K562 (cell line): ENCODE data around the gene TRIM32. TPM values are rescaled to one million over a fixed set of nuclear protein-coding genes. Genes with fewer than 3 reads are reported as not detected.

Source experiments
- ATAC-seq: fragments of 200-7000 bp; cut with Tn5 transposase; 3 replicates; pipeline ENCODE4 v1.9.1; 2020; ENCODE audit warnings: moderate library complexity
- BruUV-seq: library from RNA; stranded (reverse); fragments of 400-500 nt; replicated peaks from 2 replicates; lab custom pipeline; 2021; lab: Mats Ljungman, UMichigan
- CTCF ChIA-PET: fragments of 300-600 bp; formaldehyde crosslinking; extraction: SDS; loops from one replicate; lab custom pipeline; 2021; ENCODE audit warnings: low intra/inter-chr PET ratio; lab: Yijun Ruan, JAX
- POLR2A ChIA-PET: fragments of 300-600, 350-650 bp; sonication (Branson Sonifier 250); formaldehyde crosslinking; extraction: SDS; loops from one replicate; lab custom pipeline; 2021; ENCODE audit warnings: antibody characterized with exemption, inconsistent platforms; lab: Yijun Ruan, JAX
- DNase-seq, 4 experiments: peaks; one replicate each; pipeline versions ENCODE4 v3.0.0 to v3.0.0-alpha.2; 2011 to 2018; ENCODE audit warnings: low spot score in 3 of 4, mixed read lengths in 3 of 4; ENCODE audit errors: extremely low read depth in 1 of 4
- FAIRE-seq: peaks from 2 replicates; lab custom pipeline; 2011; peaks lifted over from hg19 to GRCh38; lab: Jason Lieb, UNC
- H2AFZ ChIP-seq: 2 replicates; pipeline ENCODE4 v1.6.0; 2011; ENCODE audit warnings: low read depth, low read length, control low read depth, inconsistent platforms
- H3K27ac ChIP-seq: fragments of 200-600 bp; 3 replicates; pipeline ENCODE4 v1.8.0; 2011; ENCODE audit warnings: low read depth, mild to moderate bottlenecking, control low read depth, inconsistent platforms, low read length, moderate library complexity, mixed read lengths; ENCODE audit errors: extremely low read depth
- H3K27me3 ChIP-seq, 2 experiments: fragments of 300-600 bp in 1 of 2; 2 replicates in 1 of 2; 3 replicates in 1 of 2; pipeline versions ENCODE4 v1.6.0 to v1.8.0; 2011; ENCODE audit warnings: inconsistent platforms in 2 of 2, low read length in 2 of 2, mild to moderate bottlenecking in 1 of 2, mixed read lengths in 1 of 2, moderate library complexity in 1 of 2; ENCODE audit not compliant: control insufficient read depth in 2 of 2, insufficient read depth in 2 of 2
- H3K36me3 ChIP-seq: fragments of 300-600 bp; 3 replicates; pipeline ENCODE4 v1.8.0; 2011; ENCODE audit warnings: mild to moderate bottlenecking, low read length, inconsistent platforms; ENCODE audit not compliant: control insufficient read depth, insufficient read depth
- H3K4me1 ChIP-seq, 2 experiments: fragments of 200-600 bp in 1 of 2; replicated peaks in 1 of 2; 2 replicates in 1 of 2; 3 replicates in 1 of 2; pipeline versions ENCODE4 v1.5.1 to v1.8.0; 2011; ENCODE audit warnings: inconsistent platforms in 2 of 2, low read length in 2 of 2, mild to moderate bottlenecking in 1 of 2, mixed read lengths in 1 of 2, moderate library complexity in 1 of 2; ENCODE audit not compliant: control insufficient read depth in 2 of 2, insufficient read depth in 2 of 2
- H3K4me2 ChIP-seq: 2 replicates; pipeline ENCODE4 v1.6.1; 2011; ENCODE audit warnings: low read length, control low read depth, inconsistent platforms, mixed read lengths; ENCODE audit not compliant: insufficient read depth
- H3K4me3 ChIP-seq: fragments of 200-600 bp; sonication (generic), shearing (Covaris generic); 2 replicates; pipeline ENCODE4 v1.5.1; 2016; ENCODE audit warnings: control low read depth, inconsistent platforms
- H3K79me2 ChIP-seq: fragments of 200-600 bp; 3 replicates; pipeline ENCODE4 v1.8.0; 2011; ENCODE audit warnings: low read length, inconsistent platforms; ENCODE audit not compliant: control insufficient read depth, insufficient read depth
- H3K9ac ChIP-seq, 2 experiments: 2 replicates each; pipeline versions ENCODE4 v1.6.0 to v1.6.1; 2011; ENCODE audit warnings: low read depth in 2 of 2, low read length in 2 of 2, control low read depth in 1 of 2, inconsistent platforms in 1 of 2, mild to moderate bottlenecking in 1 of 2, mixed read lengths in 1 of 2; ENCODE audit not compliant: insufficient read depth in 1 of 2
- H3K9me1 ChIP-seq: one replicate; pipeline ENCODE4 v1.6.0; 2011; ENCODE audit warnings: inconsistent platforms, mild to moderate bottlenecking, low read length, moderate library complexity; ENCODE audit not compliant: control insufficient read depth, insufficient read depth
- H3K9me3 ChIP-seq: replicated peaks from 2 replicates; pipeline ENCODE4 v1.5.1; 2011; ENCODE audit warnings: low read depth, low read length, inconsistent platforms; ENCODE audit not compliant: control insufficient read depth, insufficient read depth
- H4K20me1 ChIP-seq: replicated peaks from 2 replicates; pipeline ENCODE4 v1.6.1; 2011; ENCODE audit warnings: low read length, inconsistent platforms, mixed read lengths; ENCODE audit not compliant: control insufficient read depth, insufficient read depth
- MCM5 ChIP-seq: fragments of 450-650 bp; IDR thresholded peaks from 2 replicates; pipeline ENCODE4 v1.6.1; 2016; ENCODE audit warnings: low read depth
- NR2C1 ChIP-seq, 2 experiments: fragments of 450-650 bp; IDR thresholded peaks; 2 replicates each; pipeline ENCODE4 v1.6.1; 2017; ENCODE audit warnings: mild to moderate bottlenecking in 2 of 2, antibody characterized with exemption in 1 of 2, inconsistent platforms in 1 of 2, missing compliant biosample characterization in 1 of 2, missing genetic modification characterization in 1 of 2
- RB1 ChIP-seq: fragments of 450-650 bp; IDR thresholded peaks from 2 replicates; pipeline ENCODE4 v1.6.1; 2017; ENCODE audit warnings: low read depth, mild to moderate bottlenecking
- RBM39 ChIP-seq: fragments of 200-400 bp; formaldehyde crosslinking; optimal IDR thresholded peaks from 2 replicates; pipeline ENCODE3; 2018; ENCODE audit warnings: low read depth, low read length
- SUPT5H ChIP-seq: fragments of 450-650 bp; IDR thresholded peaks from 2 replicates; pipeline ENCODE4 v1.6.1; 2016
- TAF9B ChIP-seq: fragments of 450-650 bp; IDR thresholded peaks from 2 replicates; pipeline ENCODE4 v1.6.1; 2018; ENCODE audit warnings: mild to moderate bottlenecking; ENCODE audit not compliant: partially characterized antibody
- ZBTB7A ChIP-seq: IDR thresholded peaks from 2 replicates; pipeline ENCODE4 v1.6.1; 2011; ENCODE audit warnings: low read depth, mild to moderate bottlenecking, low read length, moderate library complexity, borderline replicate concordance; ENCODE audit not compliant: control insufficient read depth
- WGBS: fragments of 100-300 bp; shearing (Covaris generic); methylation state at CpG from one replicate; pipeline ENCODE4 v1.1.6; 2016; ENCODE audit warnings: low coverage, mixed read lengths; ENCODE audit not compliant: insufficient coverage; ENCODE audit errors: missing lambda C conversion rate; 5-methylcytosine and 5-hydroxymethylcytosine counted together
- in situ Hi-C: fragments of 300-500 bp; cut with MboI; formaldehyde crosslinking; loops from 4 replicates; pipeline ENCODE4 v1.15.0; 2018; ENCODE audit warnings: inconsistent platforms, mixed read lengths
- intact Hi-C: fragments of 100-400 bp; cut with micrococcal nuclease; formaldehyde crosslinking; loops from 2 replicates; pipeline ENCODE4 v1.14.2; 2022
- polyA plus RNA-seq, 8 experiments: library from polyadenylated mRNA; depleted of rRNA in 4 of 8; stranded (reverse) in 5 of 8; unstranded in 3 of 8; fragments of >200 nt; fragmentation: Nextera tagmentation in 2 of 8; fragmentation: Illumina TruSeq in 1 of 8; extraction: Ambion mirVana in 2 of 8; extraction: Trizol in 1 of 8; gene quantifications; 2 replicates each; pipeline versions ENCODE4 v1.2.1 to v1.2.3, GENCODE V29; 2011 to 2014; ENCODE audit warnings: inconsistent platforms in 1 of 8, missing spikeins in 1 of 8
- total RNA-seq, 7 experiments: library from RNA; depleted of rRNA in 6 of 7; stranded (reverse); fragments of >200 nt in 6 of 7; fragmentation: Illumina TruSeq in 2 of 7; extraction: Trizol in 2 of 7; gene quantifications; 2 replicates each; pipeline versions ENCODE4 v1.2.1 to v1.2.3, GENCODE V29; 2011 to 2021; ENCODE audit warnings: low replicate concordance in 1 of 7
- TF ChIP-seq, protein P1 (sequence below): fragments of 450-650 bp; formaldehyde crosslinking; IDR thresholded peaks from 2 replicates; pipeline ENCODE4 v1.4.0; 2020; ENCODE audit warnings: mild to moderate bottlenecking, moderate library complexity

The TRIM32 gene
- total and polyA plus RNA-seq, 9 of the 15 experiments (the other 6 are each of a cell fraction or from before 2014, with no cell fraction given), result 3.5 to 9.4 (median 5.9) TPM

DNA sequence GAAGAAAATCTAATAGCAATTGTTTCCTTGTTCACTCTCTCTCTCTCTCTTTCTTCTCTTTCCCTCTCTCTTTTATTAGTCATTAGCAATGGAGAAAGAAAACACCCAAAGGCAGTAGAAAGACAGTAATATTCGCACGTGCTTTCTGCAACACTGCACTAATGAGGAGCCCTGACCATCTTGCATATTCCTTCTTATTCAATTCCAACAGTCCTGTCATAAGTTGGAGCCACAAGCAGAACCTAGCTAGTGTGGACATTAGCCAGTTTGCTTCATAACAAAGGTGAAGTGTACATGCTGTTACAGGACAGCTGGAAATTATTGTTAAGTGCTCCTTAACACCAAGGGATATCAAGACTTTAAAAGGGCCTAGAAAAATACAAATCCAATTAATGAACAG, 63.4 kb downstream of the TRIM32 start:
- no peaks in the 10 kb centered on the region for H3K4me1 ChIP-seq
- TF ChIP-seq RB1, result no peak
- no peak for TF ChIP-seq SUPT5H
- TF ChIP-seq TAF9B, result no peak
- TF ChIP-seq ZBTB7A, result no peak
- TF ChIP-seq, protein P1, sequence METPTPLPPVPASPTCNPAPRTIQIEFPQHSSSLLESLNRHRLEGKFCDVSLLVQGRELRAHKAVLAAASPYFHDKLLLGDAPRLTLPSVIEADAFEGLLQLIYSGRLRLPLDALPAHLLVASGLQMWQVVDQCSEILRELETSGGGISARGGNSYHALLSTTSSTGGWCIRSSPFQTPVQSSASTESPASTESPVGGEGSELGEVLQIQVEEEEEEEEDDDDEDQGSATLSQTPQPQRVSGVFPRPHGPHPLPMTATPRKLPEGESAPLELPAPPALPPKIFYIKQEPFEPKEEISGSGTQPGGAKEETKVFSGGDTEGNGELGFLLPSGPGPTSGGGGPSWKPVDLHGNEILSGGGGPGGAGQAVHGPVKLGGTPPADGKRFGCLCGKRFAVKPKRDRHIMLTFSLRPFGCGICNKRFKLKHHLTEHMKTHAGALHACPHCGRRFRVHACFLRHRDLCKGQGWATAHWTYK (CRISPR knock-in tag), result no peak
- no peak for TF ChIP-seq RBM39
- TF ChIP-seq MCM5, result no peak
- no peak for TF ChIP-seq NR2C1 (IDR thresholded peaks at IDR 0.05)
- TF ChIP-seq NR2C1 (tag; IDR thresholded peaks at IDR 0.05), result no peak
- H3K9me1 ChIP-seq, result no peaks in the 10 kb centered on the region
- H3K36me3 ChIP-seq, result no peaks in the 10 kb centered on the region
- intact Hi-C loops (no loop called here), in situ Hi-C loops (no loop called here)
- H3K4me3 ChIP-seq, result no peak overlapping the region
- WGBS, result 0% methylated on average over 1 of the region's 2 CpGs
- H4K20me1 ChIP-seq, result no peaks in the 10 kb centered on the region
- ChIA-PET CTCF (no interaction called here), POLR2A (no interaction called here)
- BruUV-seq, result no TSS peak
- no peaks in the 10 kb centered on the region for H3K9me3 ChIP-seq
- H2AFZ ChIP-seq, result no peak overlapping the region
- no peaks in the 10 kb centered on the region for H3K27me3 ChIP-seq
- no peaks in the 10 kb centered on the region for H3K79me2 ChIP-seq
- DNase-seq, result no peak
- no peak for ATAC-seq
- FAIRE-seq, result no peak
- no peak overlapping the region for H3K4me2 ChIP-seq
- no peak overlapping the region for H3K9ac ChIP-seq
- no peak overlapping the region for H3K27ac ChIP-seq
